Fibroblast of the conjunctiva (primary cell): ENCODE results near the gene WDR88.
A peak's percentile ranks its signal among the peaks of the same experiment; 100 is the strongest.
"Not testable (repeated sequence)": the region's sequence is repeated elsewhere in the genome, so short reads cannot be mapped to it uniquely, and the experiment has no call there.

Experiments used
- DNase-seq: peaks from one replicate; pipeline ENCODE4 v3.0.0-alpha.2; 2010; ENCODE audit warnings: low read depth

WDR88 gene

GRCh38 chr19:33132021-33132420 is at the start of gene WDR88:
Gene WDR88, plus strand, starts transcription at chr19:33132114. Its CDS starts 56 bp downstream, at chr19:33132170.
- no peak for DNase-seq

- no peak for DNase-seq
These were observed 46.3 kb upstream of the WDR88 start for GRCh38 chr19:33085570-33086128.

- no peak for DNase-seq
These were observed 45.0 kb upstream of the WDR88 start for GRCh38 chr19:33086955-33087354.

GRCh38 chr19:33089010-33089409 is 42.9 kb upstream of the WDR88 start:
- DNase-seq = no peak

- DNase-seq = no peak
These were observed 41.7 kb upstream of the WDR88 start for GRCh38 chr19:33090179-33090578.

GRCh38 chr19:33093420-33094210 is 38.3 kb upstream of the WDR88 start:
- DNase-seq = no peak

GRCh38 chr19:33094436-33095067 is 37.4 kb upstream of the WDR88 start:
- DNase-seq = no peak

GRCh38 chr19:33096005-33096404 is 35.9 kb upstream of the WDR88 start:
- DNase-seq = no peak

- DNase-seq = no peak
These were observed 33.8 kb upstream of the WDR88 start for GRCh38 chr19:33098055-33098534.

GRCh38 chr19:33100894-33101644 is 30.8 kb upstream of the WDR88 start:
- DNase-seq = no peak

- no peak for DNase-seq
These were observed 29.0 kb upstream of the WDR88 start for GRCh38 chr19:33102893-33103292.

GRCh38 chr19:33108161-33108560 is 23.8 kb upstream of the WDR88 start:
- DNase-seq = no peak

GRCh38 chr19:33110137-33110910 is 21.6 kb upstream of the WDR88 start:
- no peak for DNase-seq

GRCh38 chr19:33111587-33111986 is 20.3 kb upstream of the WDR88 start:
- no peak for DNase-seq

GRCh38 chr19:33114312-33114711 is 17.6 kb upstream of the WDR88 start:
- no peak for DNase-seq

- no peak for DNase-seq
These were observed 14.4 kb upstream of the WDR88 start for GRCh38 chr19:33117501-33117900.

GRCh38 chr19:33118643-33119042 is 13.3 kb upstream of the WDR88 start:
- no peak for DNase-seq

- DNase-seq = no peak
These were observed 7.5 kb upstream of the WDR88 start for GRCh38 chr19:33124207-33125098.

- peak; percentile 56 for DNase-seq
These were observed 6.0 kb upstream of the WDR88 start for GRCh38 chr19:33125929-33126388.

GRCh38 chr19:33126712-33127111 is 5.2 kb upstream of the WDR88 start:
- not testable (repeated sequence) for DNase-seq
